ENCODE results near the gene PLD6. TPM values are rescaled to one million over a fixed set of nuclear protein-coding genes. Genes with fewer than 3 reads are reported as not detected.

Gene PLD6, protein sequence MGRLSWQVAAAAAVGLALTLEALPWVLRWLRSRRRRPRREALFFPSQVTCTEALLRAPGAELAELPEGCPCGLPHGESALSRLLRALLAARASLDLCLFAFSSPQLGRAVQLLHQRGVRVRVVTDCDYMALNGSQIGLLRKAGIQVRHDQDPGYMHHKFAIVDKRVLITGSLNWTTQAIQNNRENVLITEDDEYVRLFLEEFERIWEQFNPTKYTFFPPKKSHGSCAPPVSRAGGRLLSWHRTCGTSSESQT
- total RNA-seq = 2.3 and 3.9 TPM in 2 replicates

DNA sequence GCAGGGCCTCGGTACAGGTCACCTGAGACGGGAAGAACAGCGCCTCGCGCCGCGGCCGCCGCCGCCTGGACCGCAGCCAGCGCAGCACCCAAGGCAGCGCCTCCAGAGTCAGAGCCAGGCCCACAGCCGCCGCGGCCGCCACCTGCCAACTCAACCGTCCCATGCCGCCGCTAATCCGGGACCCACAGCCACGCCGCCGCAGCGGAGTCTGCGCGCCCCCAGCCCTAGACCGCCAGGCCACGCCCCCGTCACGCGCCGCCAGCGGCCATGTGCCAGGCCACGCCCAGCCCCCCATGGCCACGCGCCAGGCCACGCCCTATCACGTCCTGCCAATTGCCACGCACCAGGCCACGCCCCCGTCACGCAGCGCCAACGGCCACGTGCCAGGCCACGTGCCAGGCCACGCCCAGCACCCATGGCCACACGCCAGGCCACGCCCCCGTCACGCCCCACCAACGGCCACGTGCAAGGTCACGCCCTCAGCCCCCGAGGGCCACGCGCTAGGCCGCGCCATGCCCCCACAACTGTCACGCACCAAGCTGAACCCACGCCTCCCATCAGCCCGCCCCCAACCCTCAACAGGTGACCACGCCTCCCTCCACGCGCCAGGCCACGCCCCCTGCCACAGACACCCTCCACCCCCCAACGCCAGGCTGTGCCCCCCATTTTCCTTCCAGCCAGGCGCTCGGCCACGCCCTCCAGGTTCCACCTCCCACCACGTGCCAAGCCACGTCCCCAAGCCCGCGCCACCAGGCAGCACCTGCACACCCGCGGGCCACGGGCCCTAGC lies at the start of gene PLD6:
TSS of gene PLD6 (minus strand) at position 210 of the 789 bp plus-strand sequence. CDS start at position 163, 47 bp downstream.

DNA sequence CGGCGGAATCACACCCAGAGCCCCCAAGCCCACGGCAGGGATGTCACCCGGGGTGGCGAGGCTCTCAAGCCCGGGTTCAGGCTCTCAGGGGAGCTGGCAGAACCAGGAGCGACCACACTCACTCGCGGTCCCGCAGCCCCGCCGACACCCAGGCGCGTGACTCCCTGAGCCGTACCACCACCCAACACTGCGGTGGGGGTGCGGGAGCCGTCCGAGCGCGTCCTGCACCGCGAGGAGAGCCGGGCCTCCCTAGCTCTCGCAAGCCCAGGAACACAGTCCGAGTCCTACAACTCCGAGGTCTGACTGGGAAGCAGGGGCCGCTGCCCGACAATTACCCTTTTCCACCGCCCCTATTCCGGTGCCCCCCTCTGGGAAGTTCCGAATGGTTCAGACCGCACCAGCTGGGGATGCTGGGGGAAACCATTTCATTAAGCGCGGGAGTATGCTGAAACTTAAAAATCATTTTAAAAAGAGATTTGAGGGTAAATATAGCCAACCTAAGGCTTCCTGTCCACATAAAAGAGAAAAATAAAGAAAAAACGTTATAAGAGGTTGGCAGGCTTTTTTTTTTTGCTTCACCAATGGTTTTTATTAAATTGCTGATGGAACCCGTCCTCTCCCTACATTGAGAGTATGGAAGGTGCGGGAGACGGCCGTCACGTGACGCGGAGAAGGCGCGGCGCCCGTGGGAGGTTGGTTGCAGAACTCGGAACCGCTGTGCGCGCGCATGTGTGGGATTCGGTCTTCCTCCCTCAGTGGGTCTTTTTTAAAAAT lies 31.1 kb upstream of the PLD6 start, which contains the start of gene FLCN:
TSS of gene FLCN (minus strand) at position 143 of the 774 bp plus-strand sequence. CDS start 9,031 bp downstream, outside the sequence.

Other genes starting within 250 kb of the PLD6 start
- gene TNFRSF13B, start 234.2 kb downstream of the PLD6 start, total RNA-seq = not detected in 2 replicates
- 139 and 208 TPM in 2 replicates for gene MPRIP, start 163.9 kb downstream of the PLD6 start, total RNA-seq
- 30.7 and 62.3 TPM in 2 replicates for gene FLCN, start 30.8 kb upstream of the PLD6 start, total RNA-seq
- 67.1 and 144 TPM in 2 replicates for gene COPS3, start 74.9 kb upstream of the PLD6 start, total RNA-seq
- 0.96 and 2.5 TPM in 2 replicates for gene NT5M, start 97.0 kb upstream of the PLD6 start, total RNA-seq

Data from regular cardiac myocyte (primary cell).